Mucosa of descending colon (tissue), 3 donors: ENCODE results near the gene TNK1. TPM values are rescaled to one million over a fixed set of nuclear protein-coding genes. Genes with fewer than 3 reads are reported as not detected.
A peak's percentile ranks its signal among the peaks of the same experiment; 100 is the strongest.

Source experiments
- ATAC-seq: fragments of 200-7000 bp; cut with Tn5 transposase; one replicate; pipeline ENCODE4 v1.9.1; 2020; ENCODE audit warnings: mild to moderate bottlenecking, moderate library complexity
- DNase-seq, 3 donors: peaks; one replicate each; pipeline ENCODE4 v3.0.0-alpha.2; 2020
- H3K36me3 ChIP-seq: fragments of 200-600 bp; one replicate; pipeline ENCODE4 v1.8.0; 2021; ENCODE audit warnings: low read depth, mild to moderate bottlenecking
- H3K4me1 ChIP-seq: fragments of 200-600 bp; one replicate; pipeline ENCODE4 v1.8.0; 2021; ENCODE audit warnings: low read depth, mild to moderate bottlenecking
- H3K4me3 ChIP-seq: fragments of 200-600 bp; one replicate; pipeline ENCODE4 v1.8.0; 2021; ENCODE audit warnings: mild to moderate bottlenecking
- H3K9me3 ChIP-seq: fragments of 200-600 bp; one replicate; pipeline ENCODE4 v1.8.0; 2021; ENCODE audit warnings: mild to moderate bottlenecking
- intact Hi-C, 2 donors: fragments of 100-400 bp; cut with DNase I in 1 of 2; cut with micrococcal nuclease in 1 of 2; formaldehyde crosslinking; loops; one replicate each; pipeline versions ENCODE4 v1.11.0 to v1.11.1; 2022; cut with DNase I, micrococcal nuclease
- total RNA-seq, 3 donors: library from RNA; stranded (reverse); fragmentation: NEBNext Ultra II Directional in 2 of 3; extraction: Animal tissue kit (Norgen Biotek cat#: 25700) in 2 of 3; gene quantifications; one replicate each; pipeline versions ENCODE4 v1.2.1 to v1.2.4, GENCODE V29; 2021 to 2023
- TF ChIP-seq, protein P1 (sequence below): fragments of 200-600 bp; IDR thresholded peaks from one replicate; pipeline ENCODE4 v1.8.0; 2022; ENCODE audit warnings: antibody characterized with exemption, mild to moderate bottlenecking
- donor health status: DM: no; HTN: no; CAD: no; lungs with moderate emphysema.
- donor health status: DM: no; HTN: no; CAD: no.
- donor health status: DM: no; HTN: yes; CAD: no.

TNK1 gene
- total RNA-seq, 3 donors from 2014 or later, result 16.4 to 29.5 (median 20.7) TPM

DNA sequence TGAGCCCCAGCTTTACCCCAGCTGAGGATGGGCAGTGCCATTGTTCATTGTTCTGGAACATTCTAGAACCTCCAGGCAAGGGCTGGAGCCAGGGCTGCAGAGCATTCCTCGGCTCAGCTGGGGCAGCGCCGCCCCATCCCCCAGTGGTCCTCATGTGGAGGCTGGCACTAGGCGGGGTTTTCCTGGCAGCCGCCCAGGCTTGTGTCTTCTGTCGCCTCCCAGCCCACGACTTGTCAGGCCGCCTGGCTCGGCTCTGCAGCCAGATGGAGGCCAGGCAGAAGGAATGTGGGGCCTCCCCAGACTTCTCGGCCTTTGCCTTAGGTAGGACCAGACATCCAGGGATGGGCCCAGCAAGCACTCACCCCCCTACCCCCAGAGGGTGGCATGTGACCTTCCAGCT lies 25.8 kb upstream of the TNK1 start, which contains the start of gene TMEM95:
TSS of gene TMEM95 (plus strand) at position 104 of the 400 bp plus-strand sequence. CDS start at position 153, 49 bp downstream.
- TF ChIP-seq, protein P1, sequence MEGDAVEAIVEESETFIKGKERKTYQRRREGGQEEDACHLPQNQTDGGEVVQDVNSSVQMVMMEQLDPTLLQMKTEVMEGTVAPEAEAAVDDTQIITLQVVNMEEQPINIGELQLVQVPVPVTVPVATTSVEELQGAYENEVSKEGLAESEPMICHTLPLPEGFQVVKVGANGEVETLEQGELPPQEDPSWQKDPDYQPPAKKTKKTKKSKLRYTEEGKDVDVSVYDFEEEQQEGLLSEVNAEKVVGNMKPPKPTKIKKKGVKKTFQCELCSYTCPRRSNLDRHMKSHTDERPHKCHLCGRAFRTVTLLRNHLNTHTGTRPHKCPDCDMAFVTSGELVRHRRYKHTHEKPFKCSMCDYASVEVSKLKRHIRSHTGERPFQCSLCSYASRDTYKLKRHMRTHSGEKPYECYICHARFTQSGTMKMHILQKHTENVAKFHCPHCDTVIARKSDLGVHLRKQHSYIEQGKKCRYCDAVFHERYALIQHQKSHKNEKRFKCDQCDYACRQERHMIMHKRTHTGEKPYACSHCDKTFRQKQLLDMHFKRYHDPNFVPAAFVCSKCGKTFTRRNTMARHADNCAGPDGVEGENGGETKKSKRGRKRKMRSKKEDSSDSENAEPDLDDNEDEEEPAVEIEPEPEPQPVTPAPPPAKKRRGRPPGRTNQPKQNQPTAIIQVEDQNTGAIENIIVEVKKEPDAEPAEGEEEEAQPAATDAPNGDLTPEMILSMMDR, result no peak
- no peak for ATAC-seq
- Histone ChIP-seq H3K9me3 (no peaks in the 10 kb centered on the region), H3K4me1 (peaks cover 23% of the 10 kb centered on the region), H3K4me3 (no peak within 1 kb of the TSS), H3K36me3 (peaks cover 2% of the 10 kb centered on the region)
- DNase-seq, result peak in 2 of 3 donors; percentile 41 to 62
- intact Hi-C loops, result no loop called here

DNA sequence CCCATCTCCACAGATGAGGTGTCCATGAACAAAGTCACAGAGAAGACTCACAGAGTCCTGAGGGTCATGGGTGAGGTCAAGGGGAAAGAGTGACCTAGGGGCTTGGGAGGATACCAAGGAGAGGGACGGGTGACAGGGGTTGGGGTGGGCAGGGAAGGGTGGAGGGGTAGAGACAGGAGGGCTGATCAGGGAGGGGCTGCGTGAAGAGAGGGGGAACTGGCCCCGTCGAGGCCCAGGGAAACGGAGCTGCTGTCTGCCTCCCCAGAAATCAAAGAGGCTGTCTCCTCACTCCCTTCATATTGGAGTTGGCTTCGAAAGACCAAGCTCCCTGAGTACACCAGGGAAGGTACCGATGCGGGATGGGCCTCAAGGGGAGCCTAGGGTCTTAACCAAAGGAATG lies 25.3 kb upstream of the TNK1 start:
- TF ChIP-seq, protein P1, result no peak
- no peak overlapping the region for H3K4me3 ChIP-seq
- no peaks in the 10 kb centered on the region for H3K9me3 ChIP-seq
- ATAC-seq, result no peak
- H3K36me3 ChIP-seq, result peaks cover 2% of the 10 kb centered on the region
- intact Hi-C loops, result no loop called here
- no peak for DNase-seq
- peaks cover 19% of the 10 kb centered on the region for H3K4me1 ChIP-seq

DNA sequence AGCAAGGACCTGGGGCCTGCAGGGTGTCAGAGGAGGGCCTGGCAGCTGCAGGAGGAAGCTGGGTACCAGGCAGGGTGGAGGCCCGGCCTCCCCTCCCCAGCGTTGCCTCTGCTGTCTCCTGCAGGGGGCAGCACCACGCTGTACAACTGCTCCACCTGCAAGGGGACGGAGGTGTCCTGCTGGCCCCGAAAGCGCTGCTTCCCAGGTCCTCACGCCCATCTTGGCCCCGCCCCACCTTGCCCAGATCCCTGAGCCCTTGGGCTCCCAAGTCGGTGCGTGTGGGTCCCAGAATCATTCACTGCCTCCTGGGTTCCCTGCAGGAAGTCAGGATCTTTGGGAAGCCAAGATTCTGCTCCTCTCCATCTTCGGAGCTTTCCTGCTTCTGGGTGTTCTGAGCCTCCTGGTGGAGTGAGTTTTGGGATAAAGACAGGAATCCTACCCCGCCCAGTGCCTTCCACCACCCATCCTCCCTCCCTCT lies 24.8 kb upstream of the TNK1 start:
- peaks cover 19% of the 10 kb centered on the region for H3K4me1 ChIP-seq
- ATAC-seq (peak; percentile 62), DNase-seq (peak; percentile 90 to 94 (median 90))
- TF ChIP-seq, protein P1, result peak; percentile 72
- intact Hi-C loops, result no loop called here
- no peaks in the 10 kb centered on the region for H3K9me3 ChIP-seq
- H3K36me3 ChIP-seq, result peaks cover 2% of the 10 kb centered on the region
- no peak overlapping the region for H3K4me3 ChIP-seq

DNA sequence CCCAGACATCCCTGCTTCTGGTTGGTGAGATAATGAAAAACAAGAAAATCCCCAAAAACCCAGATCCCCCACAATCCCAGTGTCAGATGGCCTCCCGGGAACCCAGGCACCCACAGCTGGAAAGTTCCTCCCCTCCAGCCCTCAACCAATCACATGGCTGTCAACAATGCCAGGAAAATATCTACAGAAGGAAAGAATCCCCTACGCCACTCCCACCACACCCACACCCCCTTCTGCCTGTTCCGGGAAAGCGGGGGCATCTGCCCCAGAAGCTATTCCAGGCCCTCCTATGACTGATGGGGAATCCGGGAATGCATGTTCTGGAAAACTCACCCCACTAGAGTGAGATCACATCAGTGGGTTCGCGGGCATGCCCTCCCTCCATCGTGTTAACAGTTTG lies 24.1 kb upstream of the TNK1 start:
- Histone ChIP-seq H3K36me3 (no peaks in the 10 kb centered on the region), H3K4me1 (peaks cover 19% of the 10 kb centered on the region), H3K9me3 (no peaks in the 10 kb centered on the region), H3K4me3 (no peak overlapping the region)
- DNase-seq (peak in 2 of 3 donors; percentile 12 to 61), ATAC-seq (no peak)
- intact Hi-C loops, result no loop called here
- TF ChIP-seq, protein P1, result no peak

DNA sequence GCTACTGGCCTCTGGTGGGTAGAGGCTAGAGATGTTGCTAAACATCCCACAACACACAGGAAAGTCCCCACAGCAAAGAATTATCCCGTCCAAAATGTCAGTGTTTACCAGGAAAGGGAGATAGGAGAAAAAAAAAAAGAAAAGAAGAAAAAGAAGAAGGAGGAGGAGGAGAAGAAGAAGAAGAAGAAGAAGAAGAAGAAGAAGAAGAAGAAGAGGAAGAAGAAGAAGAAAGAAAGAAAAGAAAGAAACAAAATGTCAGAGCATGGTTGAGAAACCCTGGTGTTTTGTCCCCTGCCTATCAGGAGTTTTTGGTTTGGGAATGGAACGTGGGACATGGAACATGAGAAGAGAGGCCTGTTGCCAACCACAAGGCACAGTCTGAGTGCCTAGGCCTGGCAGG lies 23.5 kb upstream of the TNK1 start:
- H3K9me3 ChIP-seq, result no peaks in the 10 kb centered on the region
- no peak for DNase-seq
- no peaks in the 10 kb centered on the region for H3K36me3 ChIP-seq
- no peak overlapping the region for H3K4me3 ChIP-seq
- TF ChIP-seq, protein P1, result no peak
- intact Hi-C loops, result no loop called here
- H3K4me1 ChIP-seq, result peaks cover 18% of the 10 kb centered on the region
- ATAC-seq, result no peak

DNA sequence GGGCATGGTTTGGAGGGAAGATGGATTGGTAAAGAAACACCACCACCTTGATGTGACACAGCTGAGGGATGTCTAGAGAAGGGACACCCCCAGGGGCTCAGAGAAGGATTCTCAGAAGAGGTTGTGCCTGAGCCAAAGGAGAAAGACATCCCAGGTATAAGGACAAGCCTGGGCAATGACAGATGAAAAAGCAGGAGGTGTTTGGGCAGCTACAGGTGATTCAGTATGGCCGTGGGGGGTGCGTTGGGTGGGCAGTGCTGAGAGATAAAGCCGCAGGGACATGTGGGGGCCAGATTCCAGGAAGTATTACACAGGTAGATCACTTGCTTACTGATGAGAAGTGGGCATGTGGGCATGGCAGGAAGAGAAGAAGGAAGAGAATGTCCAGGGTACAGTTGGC lies 19.0 kb upstream of the TNK1 start:
- TF ChIP-seq, protein P1, result no peak
- intact Hi-C loops, result no loop called here
- Histone ChIP-seq H3K4me3 (no peak overlapping the region), H3K4me1 (no peaks in the 10 kb centered on the region), H3K9me3 (no peaks in the 10 kb centered on the region), H3K36me3 (no peaks in the 10 kb centered on the region)
- no peak for DNase-seq
- ATAC-seq, result no peak
